H1 (cell line): Measurements from ENCODE around the gene IMPDH1. TPM values are rescaled to one million over a fixed set of nuclear protein-coding genes. Genes with fewer than 3 reads are reported as not detected.

Experiments used
- CTCF ChIA-PET: fragments of 300-600 bp; sonication (Branson Sonifier 250); formaldehyde crosslinking; loops from one replicate; lab custom pipeline; 2021; ENCODE audit not compliant: partially characterized antibody; lab: Charles Lee
- POLR2A ChIA-PET: fragments of 300-600 bp; sonication (Branson Sonifier 250); formaldehyde crosslinking; loops from one replicate; lab custom pipeline; 2021; ENCODE audit warnings: inconsistent platforms; ENCODE audit not compliant: partially characterized antibody; lab: Charles Lee
- DNase-seq, 2 experiments: peaks; one replicate each; pipeline versions ENCODE4 v3.0.0 to v3.0.0-alpha.2; 2010 to 2022; ENCODE audit warnings: low spot score in 2 of 2, low read depth in 1 of 2, mixed read lengths in 1 of 2
- FAIRE-seq: peaks from 2 replicates; lab custom pipeline; 2011; peaks lifted over from hg19 to GRCh38; lab: Jason Lieb, UNC
- H2AFZ ChIP-seq: 2 replicates; pipeline ENCODE4 v1.8.1; 2012; ENCODE audit warnings: low read length, inconsistent platforms
- H2AK5ac ChIP-seq: 2 replicates; pipeline ENCODE4 v1.6.1; 2013; ENCODE audit warnings: low read depth, low read length
- H2BK120ac ChIP-seq: replicated peaks from 2 replicates; pipeline ENCODE3; 2013; ENCODE audit warnings: low read depth, low read length, inconsistent platforms
- H2BK12ac ChIP-seq: 2 replicates; pipeline ENCODE4 v1.6.1; 2013; ENCODE audit warnings: low read depth, low read length
- H2BK15ac ChIP-seq: 2 replicates; pipeline ENCODE4 v1.6.1; 2013; ENCODE audit warnings: low read length
- H2BK20ac ChIP-seq: 2 replicates; pipeline ENCODE4 v1.6.1; 2013; ENCODE audit warnings: low read length
- H2BK5ac ChIP-seq: 2 replicates; pipeline ENCODE4 v1.6.1; 2013; ENCODE audit warnings: low read depth, low read length
- H3K14ac ChIP-seq: 2 replicates; pipeline ENCODE4 v1.6.1; 2013; ENCODE audit warnings: inconsistent platforms; ENCODE audit not compliant: insufficient read length
- H3K18ac ChIP-seq: 2 replicates; pipeline ENCODE4 v1.6.1; 2013; ENCODE audit warnings: low read length; ENCODE audit errors: extremely low read depth
- H3K23ac ChIP-seq: 2 replicates; pipeline ENCODE4 v1.6.1; 2013; ENCODE audit warnings: inconsistent platforms; ENCODE audit not compliant: insufficient read length
- H3K23me2 ChIP-seq: 2 replicates; pipeline ENCODE4 v1.6.1; 2013; ENCODE audit warnings: low read depth, low read length
- H3K27ac ChIP-seq: 2 replicates; pipeline ENCODE4 v1.6.1; 2011; ENCODE audit warnings: low read depth, low read length, inconsistent platforms
- H3K27me3 ChIP-seq, 4 experiments: replicated peaks in 1 of 4; 1 replicate in 1 of 4; 2 replicates in 3 of 4; pipeline versions ENCODE4 v1.6.1 to v1.8.1; 2011 to 2013; ENCODE audit warnings: low read length in 3 of 4, mild to moderate bottlenecking in 3 of 4, inconsistent platforms in 2 of 4, mixed read lengths in 2 of 4, moderate library complexity in 1 of 4; ENCODE audit not compliant: control insufficient read depth in 3 of 4, insufficient read depth in 3 of 4; ENCODE audit errors: extremely low read depth in 1 of 4
- H3K36me3 ChIP-seq, 4 experiments: 2 replicates each; pipeline versions ENCODE4 v1.6.1 to v1.8.1; 2011 to 2013; ENCODE audit warnings: mild to moderate bottlenecking in 4 of 4, low read length in 3 of 4, moderate library complexity in 2 of 4, control low read depth in 1 of 4, inconsistent platforms in 1 of 4; ENCODE audit not compliant: insufficient read depth in 4 of 4, control insufficient read depth in 2 of 4
- H3K4ac ChIP-seq: replicated peaks from 2 replicates; pipeline ENCODE3; 2013; ENCODE audit warnings: low read length, low read depth, mixed read lengths, inconsistent platforms; ENCODE audit not compliant: insufficient read length
- H3K4me1 ChIP-seq, 4 experiments: replicated peaks in 1 of 4; 1 replicate in 1 of 4; 2 replicates in 3 of 4; pipeline versions ENCODE4 v1.6.1 to v1.8.1; 2011 to 2013; ENCODE audit warnings: low read length in 3 of 4, inconsistent platforms in 2 of 4, mixed read lengths in 1 of 4; ENCODE audit not compliant: insufficient read depth in 4 of 4, control insufficient read depth in 3 of 4
- H3K4me2 ChIP-seq, 2 experiments: 2 replicates each; pipeline versions ENCODE4 v1.6.1 to v1.8.1; 2011 to 2013; ENCODE audit warnings: low read depth in 2 of 2, low read length in 2 of 2, control low read depth in 1 of 2, inconsistent platforms in 1 of 2, mild to moderate bottlenecking in 1 of 2; ENCODE audit not compliant: insufficient read depth in 1 of 2
- H3K4me3 ChIP-seq, 4 experiments: fragments of 200-600, 300-600 bp in 1 of 4; sonication (generic), shearing (Covaris generic), sonication (Bioruptor Twin) in 1 of 4; 2 replicates each; pipeline versions ENCODE4 v1.5.1 to v1.8.1; 2011 to 2016; ENCODE audit warnings: low read length in 4 of 4, low read depth in 3 of 4, control low read depth in 2 of 4, inconsistent platforms in 2 of 4, mild to moderate bottlenecking in 2 of 4, mixed read lengths in 1 of 4, moderate library complexity in 1 of 4; ENCODE audit not compliant: insufficient read depth in 2 of 4; ENCODE audit errors: extremely low read depth in 1 of 4
- H3K56ac ChIP-seq: replicated peaks from 2 replicates; pipeline ENCODE3; 2013; ENCODE audit warnings: low read depth, mild to moderate bottlenecking, mixed read lengths, low read length, inconsistent platforms; ENCODE audit not compliant: insufficient read length
- H3K79me1 ChIP-seq: 2 replicates; pipeline ENCODE4 v1.6.1; 2013; ENCODE audit warnings: low read depth, low read length, control low read depth
- H3K79me2 ChIP-seq, 2 experiments: 2 replicates each; pipeline versions ENCODE4 v1.6.1 to v1.8.1; 2012 to 2013; ENCODE audit warnings: low read length in 2 of 2, mild to moderate bottlenecking in 2 of 2, inconsistent platforms in 1 of 2; ENCODE audit not compliant: insufficient read depth in 2 of 2, control insufficient read depth in 1 of 2
- H3K9ac ChIP-seq, 4 experiments: replicated peaks in 1 of 4; 1 replicate in 1 of 4; 2 replicates in 3 of 4; pipeline versions ENCODE4 v1.6.1 to v1.8.1; 2011 to 2013; ENCODE audit warnings: low read depth in 3 of 4, low read length in 3 of 4, control low read depth in 2 of 4, mild to moderate bottlenecking in 2 of 4, moderate library complexity in 2 of 4, inconsistent platforms in 1 of 4; ENCODE audit errors: extremely low read depth in 1 of 4
- H3K9me3 ChIP-seq, 2 experiments: 2 replicates each; pipeline versions ENCODE4 v1.6.1 to v1.8.1; 2012 to 2013; ENCODE audit warnings: mild to moderate bottlenecking in 2 of 2, moderate library complexity in 2 of 2, control low read depth in 1 of 2, inconsistent platforms in 1 of 2, low read depth in 1 of 2, low read length in 1 of 2, mixed read lengths in 1 of 2; ENCODE audit not compliant: insufficient read depth in 2 of 2
- H4K20me1 ChIP-seq, 2 experiments: replicated peaks in 1 of 2; 2 replicates each; pipeline versions ENCODE3 to v1.8.1; 2011 to 2013; ENCODE audit warnings: inconsistent platforms in 2 of 2, low read length in 2 of 2, mild to moderate bottlenecking in 1 of 2; ENCODE audit not compliant: insufficient read depth in 2 of 2, control insufficient read depth in 1 of 2
- H4K5ac ChIP-seq: 2 replicates; pipeline ENCODE4 v1.6.1; 2013; ENCODE audit warnings: low read length, low read depth, mixed read lengths, inconsistent platforms; ENCODE audit not compliant: insufficient read length
- H4K8ac ChIP-seq: 2 replicates; pipeline ENCODE4 v1.8.0; 2013; ENCODE audit warnings: mild to moderate bottlenecking, moderate library complexity, low read length, inconsistent platforms; ENCODE audit not compliant: insufficient read depth; ENCODE audit errors: extremely low read depth
- H4K91ac ChIP-seq: replicated peaks from 2 replicates; pipeline ENCODE3; 2013; ENCODE audit warnings: low read length, mixed read lengths, inconsistent platforms; ENCODE audit not compliant: insufficient read length
- CBX8 ChIP-seq: fragments of 300-800, 300-1000 bp; sonication (generic); IDR thresholded peaks from 2 replicates; pipeline ENCODE4 v1.7.1; 2016; ENCODE audit warnings: low read depth, low read length, borderline replicate concordance
- WGBS, 2 experiments: shearing (Covaris generic) in 1 of 2; methylation state at CpG; one replicate each; pipeline versions ENCODE4 v1.1.6 to v1.1.7; 2013 to 2015; ENCODE audit warnings: low lambda C conversion rate in 2 of 2, mixed read lengths in 2 of 2, inconsistent platforms in 1 of 2, low coverage in 1 of 2, missing lambda C conversion rate in 1 of 2; ENCODE audit not compliant: insufficient replicate concordance in 2 of 2, insufficient coverage in 1 of 2, insufficient read length in 1 of 2; ENCODE audit errors: extremely low coverage in 1 of 2, missing lambda C conversion rate in 1 of 2; 5-methylcytosine and 5-hydroxymethylcytosine counted together
- polyA plus RNA-seq, 7 experiments: library from polyadenylated mRNA; depleted of rRNA in 3 of 7; stranded (reverse) in 5 of 7; unstranded in 2 of 7; fragments of >200 nt in 5 of 7; fragments of 200-250 nt in 2 of 7; gene quantifications; 1 replicate in 5 of 7; 2 replicates in 1 of 7; 4 replicates in 1 of 7; pipeline versions ENCODE4 v1.2.1 to v1.2.3, GENCODE V29; 2011 to 2013; ENCODE audit warnings: missing spikeins in 2 of 7, mixed read lengths in 2 of 7
- total RNA-seq: library from RNA; stranded (reverse); fragmentation: NEBNext Ultra II Directional; extraction: Animal tissue kit (Norgen Biotek cat#: 25700); gene quantifications from 2 replicates; pipeline ENCODE4 v1.2.1, GENCODE V29; 2021

The IMPDH1 gene
- total and polyA plus RNA-seq, 2 of the 8 experiments (the other 6 are each of a cell fraction or from before 2014, with no cell fraction given) = 45.8 TPM

- 64% methylated on average over 3 of the region's 3 CpGs; no CpG with 5 or more reads in 1 of the 2 experiments for WGBS, 2 experiments
Observed at GRCh38 chr7:128380483-128381106, 29.2 kb downstream of the IMPDH1 start.

More at GRCh38 chr7:128380483-128381106, 29.2 kb downstream of the IMPDH1 start:
- H3K36me3 ChIP-seq = no peaks in the 10 kb centered on the region
- 0 out of 2 replicates have a peak overlapping the region, but pooled peaks have one; percentile 40 for H2AFZ ChIP-seq
- H2BK12ac ChIP-seq = peak overlapping the region; percentile 10; the same call in 1 of the 2 replicates
- H3K23me2 ChIP-seq = no peaks in the 10 kb centered on the region
- H2BK120ac ChIP-seq = no peak overlapping the region
- no peak overlapping the region for H3K23ac ChIP-seq
- no peak for DNase-seq
- no peak overlapping the region for H2BK5ac ChIP-seq
- TF ChIP-seq CBX8 = no peak
- no peaks in the 10 kb centered on the region for H4K20me1 ChIP-seq
- no peak overlapping the region for H3K27ac ChIP-seq
- H3K56ac ChIP-seq = no peak overlapping the region
- no peak overlapping the region for H3K4me3 ChIP-seq
- POLR2A ChIA-PET = interaction anchor here (1.0 to 1.4 kb wide), 2 partner anchors 9 to 13 kb away, joined by 3 to 4 read pairs; no protein-coding TSS in a partner anchor
- no peak overlapping the region for H2AK5ac ChIP-seq
- H3K4me2 ChIP-seq = no peak overlapping the region
- FAIRE-seq = no peak
- H3K79me1 ChIP-seq = no peaks in the 10 kb centered on the region
- H3K27me3 ChIP-seq = peaks cover 0 to 3% (median 0%) of the 10 kb centered on the region in 4 experiments; a peak in 1 of 7 replicates
- H3K79me2 ChIP-seq = no peaks in the 10 kb centered on the region
- CTCF ChIA-PET = interaction anchor here (0.7 to 18.9 kb wide), 19 partner anchors 10 to 377 kb away, joined by 3 to 345 read pairs (median 6); partner anchors contain the start of genes IMPDH1, PRRT4 and RBM28
- H3K14ac ChIP-seq = no peak overlapping the region
- no peak overlapping the region for H4K91ac ChIP-seq
- H3K9ac ChIP-seq = no peak overlapping the region
- H3K18ac ChIP-seq = peak overlapping the region; percentile 32; the same call in 1 of the 2 replicates
- H4K5ac ChIP-seq = peak overlapping the region; percentile 25
- H4K8ac ChIP-seq = no peak overlapping the region
- peaks cover 0 to 12% (median 8%) of the 10 kb centered on the region in 4 experiments; a peak in 5 of 7 replicates for H3K4me1 ChIP-seq
- no peak overlapping the region for H2BK20ac ChIP-seq
- H2BK15ac ChIP-seq = no peak overlapping the region
- H3K9me3 ChIP-seq = no peaks in the 10 kb centered on the region
- no peak overlapping the region for H3K4ac ChIP-seq
